A549 treated with AZD2906 at 1 μM for 4 hours (cell line): ENCODE data around the gene ANGPTL2. TPM values are rescaled to one million over a fixed set of nuclear protein-coding genes. Genes with fewer than 3 reads are reported as not detected.

Source experiments
- total RNA-seq: library from RNA; stranded (reverse); fragments of 200-300 nt; extraction: Qiagen RNA extraction; gene quantifications from 5 replicates; pipeline ENCODE4 v1.2.3, GENCODE V29; 2022

Gene ANGPTL2, protein sequence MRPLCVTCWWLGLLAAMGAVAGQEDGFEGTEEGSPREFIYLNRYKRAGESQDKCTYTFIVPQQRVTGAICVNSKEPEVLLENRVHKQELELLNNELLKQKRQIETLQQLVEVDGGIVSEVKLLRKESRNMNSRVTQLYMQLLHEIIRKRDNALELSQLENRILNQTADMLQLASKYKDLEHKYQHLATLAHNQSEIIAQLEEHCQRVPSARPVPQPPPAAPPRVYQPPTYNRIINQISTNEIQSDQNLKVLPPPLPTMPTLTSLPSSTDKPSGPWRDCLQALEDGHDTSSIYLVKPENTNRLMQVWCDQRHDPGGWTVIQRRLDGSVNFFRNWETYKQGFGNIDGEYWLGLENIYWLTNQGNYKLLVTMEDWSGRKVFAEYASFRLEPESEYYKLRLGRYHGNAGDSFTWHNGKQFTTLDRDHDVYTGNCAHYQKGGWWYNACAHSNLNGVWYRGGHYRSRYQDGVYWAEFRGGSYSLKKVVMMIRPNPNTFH
- 0.01 TPM in 1 of 5 replicates, not detected in the others for total RNA-seq

GRCh38 chr9:127122176-127123063 is at the start of gene ANGPTL2:
TSS of gene ANGPTL2 (minus strand) at chr9:127122635. CDS start at chr9:127108731, 13,904 bp downstream.

Other genes with a start within 250 kb of the ANGPTL2 start
- 1.4 to 2.2 TPM (median 1.6 TPM) in 5 replicates for gene RALGPS1, start 207.9 kb downstream of the ANGPTL2 start, total RNA-seq
- gene GARNL3, start 142.1 kb upstream of the ANGPTL2 start, total RNA-seq, result 2.0 to 3.7 TPM (median 2.5 TPM) in 5 replicates